HG02623 (cell line): ENCODE results near the gene ZNF302.
"Not testable (repeated sequence)": the region's sequence is repeated elsewhere in the genome, so short reads cannot be mapped to it uniquely, and the experiment has no call there.

Source experiments
- ATAC-seq: cut with Tn5 transposase; IDR thresholded peaks from one replicate; pipeline ENCODE4 v1.9.1; 2021; ENCODE audit warnings: moderate library complexity; ENCODE audit not compliant: unreplicated experiment

The ZNF302 gene

GRCh38 chr19:34677386-34678084 lies at the start of gene ZNF302:
Gene ZNF302 (plus strand): TSS chr19:34677678. CDS start chr19:34678805, 1,127 bp downstream.
- ATAC-seq = peak; percentile 85

DNA sequence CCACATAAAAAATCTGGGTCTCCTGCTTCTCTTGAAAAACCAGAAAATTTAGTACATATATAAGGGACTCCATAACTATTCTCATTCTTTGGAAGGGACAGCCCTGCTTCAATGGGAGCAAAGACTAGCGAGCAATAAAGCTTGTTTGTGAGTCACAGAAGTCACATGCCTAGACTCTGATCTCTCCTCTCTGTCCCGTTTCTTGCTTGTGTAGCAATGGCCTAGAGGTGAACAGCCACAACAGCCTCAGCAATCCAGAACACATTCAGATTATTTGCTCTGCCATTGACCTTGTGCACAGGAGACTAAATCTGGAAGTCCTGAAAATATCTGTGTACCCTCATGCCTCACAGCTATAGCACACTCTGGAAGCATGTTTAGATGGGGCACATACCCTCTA lies 43.7 kb upstream of the ZNF302 start:
- ATAC-seq = no peak

DNA sequence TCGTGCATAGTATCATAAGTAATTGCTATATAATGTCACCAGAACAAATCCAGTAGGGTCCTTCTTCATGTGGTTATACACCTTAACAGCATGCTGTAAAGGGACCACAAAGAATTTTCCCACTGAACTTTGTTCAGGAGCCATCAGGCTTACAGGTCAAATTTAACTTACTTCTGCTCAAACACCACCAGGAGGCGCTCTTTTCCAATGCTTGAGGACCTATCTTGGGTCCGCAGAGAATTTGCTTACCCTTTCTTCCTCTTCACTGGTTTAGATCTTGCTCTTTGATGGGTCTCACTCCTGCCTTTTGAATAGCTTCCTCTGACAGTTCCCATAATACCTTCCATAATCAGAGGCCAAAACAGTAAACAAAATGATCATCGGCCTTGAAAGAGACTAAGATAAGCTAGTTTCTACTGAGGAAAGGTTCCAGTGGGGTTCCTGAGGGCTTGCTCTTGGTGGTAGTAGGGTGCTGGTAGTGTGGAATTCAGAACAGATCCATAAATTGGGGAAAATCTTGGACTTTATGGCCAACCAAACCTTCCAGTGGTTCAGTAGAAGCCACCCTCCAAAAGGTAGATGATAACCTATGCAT lies 37.9 kb upstream of the ZNF302 start:
- ATAC-seq = no peak

DNA sequence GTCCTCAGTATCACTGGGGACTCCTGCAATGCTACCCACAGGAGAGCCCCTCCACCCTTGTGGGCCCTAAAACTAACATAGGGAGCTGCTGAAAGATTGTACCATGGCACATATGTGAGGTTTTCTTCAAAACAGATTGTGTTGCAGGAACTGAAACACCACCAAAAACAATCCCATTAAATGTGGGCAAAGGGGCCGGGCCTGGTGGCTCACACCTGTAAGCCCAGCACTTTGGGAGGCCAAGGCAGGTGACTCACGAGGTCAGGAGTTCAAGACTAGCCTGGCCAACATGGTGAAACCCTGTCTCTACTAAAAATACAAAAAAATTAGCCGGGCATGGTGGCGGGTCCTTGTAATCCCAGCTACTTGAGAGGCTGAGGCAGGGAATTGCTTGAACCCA lies 35.2 kb upstream of the ZNF302 start:
- no peak for ATAC-seq

GRCh38 chr19:34644991-34645461 lies 32.5 kb upstream of the ZNF302 start:
- ATAC-seq = no peak

- ATAC-seq = no peak
These were observed 31.9 kb upstream of the ZNF302 start for GRCh38 chr19:34645551-34645950.

GRCh38 chr19:34649886-34650543 lies 27.5 kb upstream of the ZNF302 start:
- ATAC-seq = no peak

GRCh38 chr19:34651747-34652146 lies 25.7 kb upstream of the ZNF302 start:
- ATAC-seq = no peak

DNA sequence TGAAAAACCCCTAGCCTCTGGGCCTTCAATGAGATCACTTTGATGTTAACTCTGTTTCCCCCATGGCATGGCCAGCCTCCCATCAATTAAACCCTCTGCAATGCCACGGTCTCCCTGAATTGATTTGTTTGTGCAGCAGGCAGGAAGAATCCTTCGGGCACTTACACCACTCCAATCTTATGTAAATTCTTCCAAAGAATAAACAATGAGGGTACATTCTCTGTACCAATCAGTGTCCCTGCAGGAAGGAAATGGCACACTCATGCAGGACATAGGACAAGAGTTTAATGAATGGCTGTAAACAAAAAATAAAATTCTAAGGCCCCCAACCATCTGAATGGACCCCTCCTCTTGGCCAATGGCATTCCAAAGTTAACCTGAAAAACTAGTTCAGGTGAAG lies 22.7 kb upstream of the ZNF302 start:
- ATAC-seq = no peak

- no peak for ATAC-seq
These were observed 21.8 kb upstream of the ZNF302 start for GRCh38 chr19:34655651-34656050.

DNA sequence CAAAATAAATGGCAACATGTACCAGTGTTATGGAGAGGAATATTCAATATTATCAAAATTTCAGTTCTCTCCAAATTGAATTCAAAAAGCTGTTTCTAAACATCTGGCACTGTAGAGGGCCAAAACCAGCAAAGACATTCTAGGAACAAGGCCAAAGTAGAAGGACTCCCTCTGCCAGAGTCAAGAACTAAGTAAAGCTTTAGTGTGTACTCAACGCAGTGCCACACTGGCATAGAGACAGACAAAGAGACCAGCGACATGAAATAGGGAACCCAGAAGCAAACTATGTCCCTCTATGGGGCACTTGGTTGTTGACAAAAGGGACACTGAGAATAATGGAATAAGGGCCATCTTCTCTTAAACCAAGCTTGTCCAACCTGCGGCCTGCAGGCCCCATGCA lies 16.1 kb upstream of the ZNF302 start:
- no peak for ATAC-seq

DNA sequence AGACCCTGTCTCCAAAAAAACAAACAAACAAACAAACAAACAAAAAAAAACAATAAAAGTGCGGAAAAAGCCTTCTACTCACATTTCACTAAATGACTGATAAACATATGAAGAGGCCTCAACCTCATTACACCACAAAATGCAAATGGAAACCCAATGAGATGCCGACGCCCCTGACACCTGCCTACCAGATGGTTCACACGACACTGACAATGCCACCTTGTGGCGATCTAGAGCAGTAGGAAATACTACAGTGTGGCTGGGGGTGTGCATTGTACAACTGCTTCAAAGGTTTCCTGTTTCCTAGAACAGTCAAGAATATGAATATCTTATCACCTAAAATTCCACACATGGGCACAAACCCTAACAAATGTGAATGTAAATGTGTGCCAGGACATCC lies 14.6 kb upstream of the ZNF302 start:
- ATAC-seq = no peak

- ATAC-seq = no peak
These were observed 13.3 kb upstream of the ZNF302 start for GRCh38 chr19:34664168-34664567.

DNA sequence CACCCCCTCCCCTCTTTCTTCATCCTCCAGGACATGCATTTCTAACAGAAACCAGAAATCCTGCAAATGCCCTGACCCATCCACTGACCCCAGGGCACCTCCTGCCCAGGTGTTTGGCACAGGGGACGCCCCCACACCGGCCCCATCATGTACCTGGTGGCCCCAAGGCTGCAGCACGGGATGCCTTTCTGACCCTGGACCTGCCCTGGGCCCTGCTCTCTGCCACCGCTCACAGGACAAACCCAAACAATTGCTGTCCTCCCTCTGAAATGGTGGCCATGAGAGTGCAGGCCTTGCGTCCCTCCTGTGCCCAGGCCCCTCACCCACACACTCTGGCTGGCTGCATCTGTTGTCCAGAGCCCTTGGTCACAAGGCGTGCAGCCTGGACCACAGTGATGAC lies 12.6 kb upstream of the ZNF302 start:
- ATAC-seq = no peak

DNA sequence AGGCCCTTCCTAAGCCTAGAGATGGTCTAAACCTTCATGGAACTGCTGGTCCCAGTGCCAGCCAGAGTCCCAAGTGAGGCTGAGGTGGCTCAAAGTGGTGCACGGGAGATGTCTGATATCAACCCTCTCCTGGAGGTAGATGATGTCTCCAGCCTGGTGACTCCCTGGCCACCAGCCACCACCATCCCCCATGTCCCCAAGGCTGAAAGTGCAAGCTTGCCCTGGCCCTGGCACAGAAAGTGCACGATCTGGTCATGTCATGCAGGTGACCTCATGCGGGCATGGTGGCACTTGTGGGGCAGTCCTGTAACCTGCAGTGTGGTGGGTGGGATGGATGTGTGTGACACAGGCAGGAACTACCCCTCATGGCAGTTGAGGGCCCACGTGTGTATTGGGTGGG lies 12.2 kb upstream of the ZNF302 start:
- not testable (repeated sequence) for ATAC-seq

- ATAC-seq = no peak
These were observed 11.1 kb upstream of the ZNF302 start for GRCh38 chr19:34666200-34666957.

DNA sequence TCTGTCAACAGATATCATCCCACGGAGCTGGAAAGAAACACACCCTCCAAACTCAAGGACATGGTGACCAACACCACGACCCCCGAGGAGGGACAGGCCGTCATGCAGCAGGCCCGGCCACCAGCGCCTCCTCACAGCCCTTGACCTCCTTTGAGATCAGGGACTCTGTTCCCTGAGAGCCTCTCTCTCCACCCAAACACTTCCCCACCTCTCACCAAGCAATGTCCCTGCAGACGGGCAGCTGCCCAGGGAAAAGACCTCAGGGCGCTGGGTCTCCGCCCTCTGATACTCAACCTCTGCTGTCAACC lies 10.6 kb upstream of the ZNF302 start:
- ATAC-seq = no peak

DNA sequence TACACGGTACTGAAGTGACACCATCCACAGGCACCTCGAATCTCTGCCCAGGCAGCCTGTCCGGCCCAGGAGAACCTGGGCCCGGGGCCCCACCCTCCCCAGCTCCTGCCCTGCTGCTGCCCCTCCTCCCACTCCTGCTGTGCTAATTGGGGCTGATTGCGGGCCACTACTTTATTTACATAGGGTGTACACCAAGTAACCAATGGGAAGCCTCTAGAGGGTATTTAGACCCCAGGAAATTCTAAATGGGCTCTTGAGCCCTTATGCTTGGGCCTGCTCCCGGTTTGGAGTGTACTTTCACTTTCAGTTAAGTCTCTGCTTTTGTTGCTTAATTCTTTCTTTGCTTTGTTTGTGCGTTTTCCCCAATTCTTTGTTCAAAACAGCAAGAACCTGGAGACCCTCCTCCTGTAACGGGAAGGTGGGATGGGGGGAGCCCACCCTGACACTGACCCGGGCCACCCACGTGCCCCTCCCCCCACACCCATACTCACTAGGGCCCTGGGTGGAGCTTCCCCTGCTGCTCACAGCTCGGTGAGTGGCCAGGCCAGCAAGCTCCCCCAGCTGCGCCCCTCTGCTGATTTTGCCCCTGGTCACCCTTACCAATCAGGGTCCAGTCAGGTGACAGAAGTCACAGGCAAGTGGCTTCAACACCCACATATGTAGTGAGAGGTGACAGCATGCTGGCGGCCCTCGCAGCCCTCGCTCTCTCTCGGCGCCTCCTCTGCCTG lies 10.0 kb upstream of the ZNF302 start:
- ATAC-seq = no peak

- ATAC-seq = not testable (repeated sequence)
These were observed 9.3 kb upstream of the ZNF302 start for GRCh38 chr19:34668077-34668689.

- not testable (repeated sequence) for ATAC-seq
These were observed 8.8 kb upstream of the ZNF302 start for GRCh38 chr19:34668690-34669089.

- no peak for ATAC-seq
These were observed 8.2 kb upstream of the ZNF302 start for GRCh38 chr19:34669305-34669704.
